PC-3 (cell line): ENCODE results near the gene SIGMAR1.

ENCODE experiments used
- CTCF ChIP-seq: fragments of 300-600 bp; sonication (generic); conservative IDR thresholded peaks from 2 replicates; pipeline ENCODE4 v1.5.1; 2017; ENCODE audit warnings: antibody characterized with exemption, low read depth, mild to moderate bottlenecking, low read length
- EZH2 ChIP-seq: fragments of 300-600 bp; sonication (generic); IDR thresholded peaks from one replicate; pipeline ENCODE4 v1.6.1; 2017; ENCODE audit warnings: antibody characterized with exemption, mild to moderate bottlenecking, low read length; ENCODE audit not compliant: unreplicated experiment
- EZH2phosphoT487 ChIP-seq: fragments of 300-600 bp; sonication (generic); IDR thresholded peaks from 2 replicates; pipeline ENCODE4 v1.6.1; 2018; ENCODE audit warnings: mild to moderate bottlenecking, antibody characterized with exemption, low read length, borderline replicate concordance

GRCh38 chr9:34650816-34651215 is 13.2 kb upstream of the SIGMAR1 start:
- TF ChIP-seq CTCF: no peak
- no peak for TF ChIP-seq EZH2
- no peak for TF ChIP-seq EZH2phosphoT487
